PC-9 (cell line): ENCODE data around the gene SPAG9.

Source experiments
- EZH2 ChIP-seq: fragments of 200-600 bp; sonication (generic); IDR thresholded peaks from 2 replicates; pipeline ENCODE4 v1.8.0; 2017; ENCODE audit warnings: antibody characterized with exemption, low read depth
- TF ChIP-seq, protein P1 (sequence below): fragments of 200-600 bp; sonication (generic); conservative IDR thresholded peaks from 2 replicates; pipeline ENCODE4 v1.6.1; 2017; ENCODE audit warnings: mixed run types, antibody characterized with exemption, mild to moderate bottlenecking, moderate library complexity

DNA sequence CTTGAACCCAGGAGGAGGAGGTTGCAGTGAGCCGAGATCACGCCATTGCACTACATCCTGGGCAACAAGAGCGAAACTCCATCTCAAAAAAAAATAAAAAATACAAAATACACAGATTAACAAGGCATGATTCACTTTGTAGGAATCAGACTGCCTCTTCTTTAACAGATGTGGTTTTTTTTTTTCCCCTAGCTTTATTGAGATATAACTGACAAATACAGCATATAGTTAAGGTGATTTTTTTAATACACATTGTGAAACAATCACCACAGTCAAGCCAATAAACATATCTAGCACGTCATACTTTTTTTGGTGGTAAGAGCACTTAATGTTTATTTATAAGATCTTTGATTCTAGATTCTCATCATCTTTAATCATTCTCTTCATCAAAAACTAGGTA is 87.8 kb downstream of the SPAG9 start:
- TF ChIP-seq, protein P1, sequence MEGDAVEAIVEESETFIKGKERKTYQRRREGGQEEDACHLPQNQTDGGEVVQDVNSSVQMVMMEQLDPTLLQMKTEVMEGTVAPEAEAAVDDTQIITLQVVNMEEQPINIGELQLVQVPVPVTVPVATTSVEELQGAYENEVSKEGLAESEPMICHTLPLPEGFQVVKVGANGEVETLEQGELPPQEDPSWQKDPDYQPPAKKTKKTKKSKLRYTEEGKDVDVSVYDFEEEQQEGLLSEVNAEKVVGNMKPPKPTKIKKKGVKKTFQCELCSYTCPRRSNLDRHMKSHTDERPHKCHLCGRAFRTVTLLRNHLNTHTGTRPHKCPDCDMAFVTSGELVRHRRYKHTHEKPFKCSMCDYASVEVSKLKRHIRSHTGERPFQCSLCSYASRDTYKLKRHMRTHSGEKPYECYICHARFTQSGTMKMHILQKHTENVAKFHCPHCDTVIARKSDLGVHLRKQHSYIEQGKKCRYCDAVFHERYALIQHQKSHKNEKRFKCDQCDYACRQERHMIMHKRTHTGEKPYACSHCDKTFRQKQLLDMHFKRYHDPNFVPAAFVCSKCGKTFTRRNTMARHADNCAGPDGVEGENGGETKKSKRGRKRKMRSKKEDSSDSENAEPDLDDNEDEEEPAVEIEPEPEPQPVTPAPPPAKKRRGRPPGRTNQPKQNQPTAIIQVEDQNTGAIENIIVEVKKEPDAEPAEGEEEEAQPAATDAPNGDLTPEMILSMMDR = no peak
- no peak for TF ChIP-seq EZH2
